GM12872 (cell line): Measurements from ENCODE around the gene KRT81.

Experiments
- TF ChIP-seq, protein P1 (sequence below): IDR thresholded peaks from 3 replicates; pipeline ENCODE4 v1.5.1; 2011; ENCODE audit warnings: low read depth, mild to moderate bottlenecking, low read length, moderate library complexity; ENCODE audit not compliant: insufficient read depth

The KRT81 gene

DNA sequence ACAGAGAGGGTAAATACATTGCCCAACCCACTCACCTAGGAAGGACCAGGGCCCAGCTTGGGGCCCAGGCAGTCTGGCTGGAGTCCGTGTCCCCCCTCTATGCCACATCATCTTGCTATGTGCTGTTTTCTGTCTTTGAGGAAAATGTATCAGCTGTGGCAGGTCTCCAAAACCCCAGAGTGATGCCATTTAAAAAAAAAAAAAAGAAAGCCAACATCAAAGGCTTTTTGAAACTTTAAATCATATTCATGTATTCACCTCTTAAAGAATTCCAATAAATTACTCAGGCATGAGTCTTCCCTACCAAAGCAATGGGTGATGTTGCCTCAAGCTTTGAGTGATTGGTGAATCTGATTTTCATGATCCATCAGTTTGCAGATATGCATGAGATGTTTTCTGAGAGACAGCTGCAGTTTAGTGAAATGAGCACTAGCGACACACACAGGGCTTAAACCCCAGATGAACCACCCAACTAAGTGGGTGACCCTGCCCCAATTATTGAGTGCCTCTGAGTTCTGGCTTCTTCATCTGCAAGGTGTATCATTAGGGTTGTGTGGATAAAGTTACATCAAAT, 6.1 kb downstream of the KRT81 start:
- TF ChIP-seq, protein P1, sequence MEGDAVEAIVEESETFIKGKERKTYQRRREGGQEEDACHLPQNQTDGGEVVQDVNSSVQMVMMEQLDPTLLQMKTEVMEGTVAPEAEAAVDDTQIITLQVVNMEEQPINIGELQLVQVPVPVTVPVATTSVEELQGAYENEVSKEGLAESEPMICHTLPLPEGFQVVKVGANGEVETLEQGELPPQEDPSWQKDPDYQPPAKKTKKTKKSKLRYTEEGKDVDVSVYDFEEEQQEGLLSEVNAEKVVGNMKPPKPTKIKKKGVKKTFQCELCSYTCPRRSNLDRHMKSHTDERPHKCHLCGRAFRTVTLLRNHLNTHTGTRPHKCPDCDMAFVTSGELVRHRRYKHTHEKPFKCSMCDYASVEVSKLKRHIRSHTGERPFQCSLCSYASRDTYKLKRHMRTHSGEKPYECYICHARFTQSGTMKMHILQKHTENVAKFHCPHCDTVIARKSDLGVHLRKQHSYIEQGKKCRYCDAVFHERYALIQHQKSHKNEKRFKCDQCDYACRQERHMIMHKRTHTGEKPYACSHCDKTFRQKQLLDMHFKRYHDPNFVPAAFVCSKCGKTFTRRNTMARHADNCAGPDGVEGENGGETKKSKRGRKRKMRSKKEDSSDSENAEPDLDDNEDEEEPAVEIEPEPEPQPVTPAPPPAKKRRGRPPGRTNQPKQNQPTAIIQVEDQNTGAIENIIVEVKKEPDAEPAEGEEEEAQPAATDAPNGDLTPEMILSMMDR = no peak

DNA sequence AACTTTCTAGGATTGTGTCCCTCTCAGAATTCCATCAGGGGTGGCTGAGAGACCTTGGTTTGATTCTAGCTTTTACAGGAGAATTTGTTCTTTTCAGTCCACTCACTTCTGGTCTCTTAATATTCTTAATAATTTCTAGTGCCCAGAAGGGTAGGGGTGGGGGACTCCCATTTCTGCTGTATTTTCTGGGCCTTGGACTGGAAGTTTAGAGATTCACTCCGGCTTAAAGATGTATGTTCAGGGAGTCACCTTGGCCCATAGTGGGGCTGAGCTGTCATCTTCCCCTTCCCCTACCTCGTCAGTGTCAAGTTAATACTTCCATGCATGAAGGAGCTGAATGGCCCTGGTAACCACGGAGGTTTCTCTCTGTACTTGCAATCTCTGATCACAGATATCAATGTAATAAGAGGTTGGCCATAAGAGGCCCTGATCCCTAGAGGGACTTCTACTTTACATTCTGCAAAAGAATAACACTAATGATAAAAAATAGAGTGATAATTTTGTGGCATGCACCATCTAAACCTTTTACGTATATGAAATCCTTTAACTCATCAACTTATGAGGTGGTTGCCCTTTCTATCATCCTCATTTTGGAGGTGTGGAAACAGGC, 6.7 kb downstream of the KRT81 start:
- TF ChIP-seq, protein P1 = no peak

DNA sequence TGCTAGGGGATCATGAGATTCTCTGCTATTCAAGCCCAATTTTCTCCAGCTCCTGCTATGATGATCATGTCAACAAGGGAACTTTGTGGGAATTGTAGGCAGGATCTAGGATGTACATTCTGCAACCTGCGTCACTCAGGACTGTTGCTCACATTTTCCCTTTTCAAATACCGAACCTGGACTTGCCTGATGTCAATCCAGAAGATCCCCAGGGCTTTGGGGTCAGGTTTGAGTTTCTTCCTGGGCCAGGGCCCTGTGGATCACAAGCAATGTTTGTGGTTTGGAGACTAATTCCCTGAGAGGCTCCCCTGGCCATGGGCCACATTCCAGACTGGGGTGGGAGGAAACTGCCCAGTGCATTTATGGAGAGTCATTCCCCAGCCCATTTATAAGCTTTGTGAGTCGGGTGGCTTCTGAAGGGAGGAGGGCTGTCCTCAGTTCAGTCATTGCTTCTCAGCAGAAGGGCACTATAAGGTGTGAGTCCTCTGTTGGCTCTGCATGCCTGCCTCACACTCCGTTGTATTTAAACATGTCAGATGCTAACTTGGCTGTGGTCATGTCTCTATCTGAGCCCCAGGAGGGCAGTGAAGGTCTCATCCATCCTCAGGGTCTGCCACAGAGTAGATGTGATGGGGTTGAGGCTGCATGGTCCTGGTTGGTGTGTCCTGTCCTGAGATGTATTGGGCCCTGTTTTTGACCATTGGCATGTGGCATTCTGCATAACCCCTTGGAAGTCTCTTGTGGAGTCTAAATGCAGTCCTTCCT, 10.4 kb downstream of the KRT81 start:
- TF ChIP-seq, protein P1 = no peak

DNA sequence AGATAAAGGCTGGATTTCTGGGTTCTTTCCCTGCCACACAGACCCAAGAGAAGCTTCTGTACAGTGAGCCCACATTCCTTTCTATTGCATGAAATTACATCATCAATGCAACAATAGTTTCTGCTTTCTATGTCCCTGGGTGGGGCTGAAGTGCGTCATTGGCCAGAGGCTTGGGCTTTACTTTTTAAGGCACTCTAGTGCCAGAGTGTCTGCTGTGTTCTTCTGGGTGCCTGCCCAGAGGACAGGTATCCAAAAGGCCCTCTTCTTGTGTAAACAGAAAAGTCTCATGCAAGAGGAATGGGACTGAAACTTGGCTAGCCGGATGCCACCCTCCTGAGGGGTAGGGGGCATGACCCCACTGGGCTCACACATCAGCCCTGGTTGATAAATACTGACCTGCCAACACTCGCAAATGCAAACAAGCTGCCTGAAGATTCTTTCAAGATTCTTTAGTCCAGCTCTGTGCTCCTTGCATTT, 11.0 kb downstream of the KRT81 start:
- TF ChIP-seq, protein P1 = no peak

DNA sequence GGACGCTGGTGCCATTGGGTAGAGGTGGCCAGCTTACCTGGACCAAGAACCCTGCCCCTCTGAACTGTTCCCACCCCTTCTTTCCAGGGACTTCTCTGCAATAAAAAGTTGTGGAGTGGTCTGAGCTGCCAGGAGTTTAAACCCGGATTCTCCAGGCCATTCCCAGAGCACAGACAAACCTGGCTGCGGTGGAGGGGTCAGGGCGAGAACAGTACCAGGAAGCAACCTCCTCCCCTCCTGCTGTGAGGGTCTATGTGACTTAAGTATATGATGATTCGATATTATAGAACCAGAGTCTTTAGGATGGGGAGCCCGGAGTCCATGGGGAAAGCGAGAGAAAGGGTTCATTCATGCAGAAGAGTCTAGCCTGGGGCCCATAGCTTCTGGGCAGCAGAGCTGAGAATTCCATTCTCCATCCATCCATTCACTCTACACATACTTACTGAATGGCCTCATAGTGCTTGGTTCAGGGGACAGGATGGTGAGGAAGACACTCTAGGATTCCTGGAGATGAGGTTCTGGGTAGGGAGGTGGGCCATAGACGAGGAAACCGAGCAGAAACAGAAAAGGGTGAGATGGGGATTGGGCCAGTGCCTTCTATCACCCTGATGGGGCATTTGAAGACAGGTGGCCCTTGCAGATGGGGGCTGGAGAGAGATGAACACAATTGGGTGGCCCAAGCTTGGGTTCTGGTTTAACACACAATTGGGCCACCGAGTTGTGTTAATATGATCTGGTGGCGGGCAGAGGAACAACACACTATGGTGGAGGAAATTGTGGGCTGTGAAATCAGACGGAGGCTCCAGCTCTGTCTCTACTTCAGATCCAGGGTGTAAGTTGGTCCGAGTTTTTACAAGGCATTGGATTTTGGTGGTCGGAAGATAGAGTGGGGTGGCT, 11.7 kb downstream of the KRT81 start:
- TF ChIP-seq, protein P1 = no peak

DNA sequence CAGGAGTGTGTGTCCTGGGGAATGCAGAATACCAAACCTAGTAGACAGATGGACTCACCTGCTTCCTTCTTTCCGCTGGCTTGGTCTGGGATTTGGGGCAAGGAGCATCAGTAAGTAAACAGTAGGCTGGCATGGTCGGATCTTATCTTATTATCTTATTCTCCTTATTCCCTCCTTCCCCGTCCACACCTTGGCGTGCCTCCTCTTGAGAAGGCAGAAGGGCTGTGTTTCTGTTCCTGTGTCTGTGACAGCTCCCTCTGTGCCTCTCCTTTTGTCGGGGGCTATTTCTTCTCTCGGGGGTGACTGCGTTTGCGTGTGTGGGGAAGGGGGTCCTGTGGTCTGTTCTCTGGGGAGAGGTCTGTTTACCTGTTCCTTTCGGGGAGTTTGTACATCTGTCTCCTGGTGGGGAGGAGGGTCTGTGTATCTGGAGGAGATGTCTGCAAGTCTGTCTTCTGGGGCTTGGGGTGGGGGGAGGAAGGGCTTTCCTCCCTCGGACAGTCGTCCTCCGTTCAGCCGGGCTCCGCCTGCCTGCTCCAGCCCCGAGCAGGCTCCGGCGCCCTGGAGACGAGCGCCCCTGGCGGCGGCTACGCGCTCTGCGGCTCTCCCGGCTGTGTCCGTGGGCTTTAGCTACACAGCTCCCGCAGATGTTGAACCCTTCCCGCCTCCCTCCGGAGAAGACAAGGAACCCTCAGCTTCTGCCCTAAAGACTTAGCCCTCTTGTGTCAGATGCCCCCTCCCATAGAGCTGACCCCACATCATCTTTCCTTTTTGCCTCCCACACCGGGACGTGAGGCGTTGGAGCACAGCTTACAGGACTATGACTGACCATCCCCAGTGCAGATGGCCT, 12.5 kb downstream of the KRT81 start:
- TF ChIP-seq, protein P1 = peak; percentile 99
